Activated effector memory CD4-positive, alpha-beta T cell treated with anti-CD3 and anti-CD28 coated beads, Interleukin-2, amount 50 U/mL, for 16 hours (primary cell): ENCODE data around the gene TLL1.

Experiments used
- DNase-seq: peaks from one replicate; pipeline ENCODE4 v3.0.0-alpha.2; 2020

The TLL1 gene

GRCh38 chr4:166066936-166067335 is 193.9 kb downstream of the TLL1 start:
- DNase-seq = no peak

DNA sequence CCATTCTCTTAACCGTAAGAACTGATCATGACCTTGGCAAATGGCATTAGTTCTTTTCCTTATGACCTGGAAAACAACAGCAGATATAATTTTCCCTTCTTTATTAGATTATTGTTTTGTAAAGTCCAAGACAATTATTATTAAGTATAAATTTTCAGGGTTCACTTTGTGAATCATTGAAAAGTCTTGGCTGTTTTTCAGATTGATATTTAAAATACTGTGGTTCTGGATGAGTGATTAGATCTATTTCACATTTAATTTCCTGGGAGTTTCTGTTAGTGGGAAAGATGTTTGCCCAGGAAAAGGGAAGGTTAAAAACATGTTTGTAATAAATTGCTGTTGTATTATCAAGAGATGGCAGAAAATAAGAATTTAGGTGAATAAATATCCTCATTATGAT is 194.9 kb downstream of the TLL1 start:
- no peak for DNase-seq

DNA sequence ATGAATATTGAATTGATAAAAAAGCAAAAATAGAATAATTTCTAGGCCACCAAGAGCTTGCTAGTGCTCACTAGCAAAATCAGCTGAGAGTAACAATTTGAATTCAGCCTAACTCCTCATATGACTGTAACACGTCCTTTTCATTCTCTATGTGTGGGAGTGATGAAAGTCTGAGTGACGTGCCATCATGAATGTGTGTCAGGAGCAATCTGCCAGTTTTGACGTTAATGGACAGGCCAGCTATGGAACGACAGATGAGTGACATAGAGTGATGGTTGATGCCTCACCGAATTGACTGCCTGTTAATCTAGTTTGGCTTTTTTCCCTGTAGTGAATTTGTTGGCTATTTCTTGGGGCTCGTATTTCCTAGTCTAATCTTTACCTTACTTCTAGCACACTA is 200.7 kb downstream of the TLL1 start:
- no peak for DNase-seq

- DNase-seq = no peak
These were observed 202.6 kb downstream of the TLL1 start for GRCh38 chr4:166075599-166075998.

DNA sequence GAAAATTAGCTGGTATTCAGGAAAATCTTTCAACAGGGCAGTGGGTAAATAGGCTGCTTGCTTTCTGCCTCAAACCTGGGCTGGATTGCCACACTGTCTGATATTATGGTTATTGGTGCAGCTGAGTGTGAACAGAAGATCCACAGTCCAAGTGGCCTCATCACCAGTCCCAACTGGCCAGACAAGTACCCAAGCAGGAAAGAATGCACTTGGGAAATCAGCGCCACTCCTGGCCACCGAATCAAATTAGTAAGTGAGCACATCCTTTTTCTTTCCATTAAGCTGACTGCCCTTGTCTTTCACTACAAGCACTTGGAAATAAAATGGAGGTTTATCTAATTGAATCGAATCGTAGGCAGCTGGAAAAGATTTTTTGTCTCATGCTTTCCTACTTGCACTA is 204.7 kb downstream of the TLL1 start:
- no peak for DNase-seq

DNA sequence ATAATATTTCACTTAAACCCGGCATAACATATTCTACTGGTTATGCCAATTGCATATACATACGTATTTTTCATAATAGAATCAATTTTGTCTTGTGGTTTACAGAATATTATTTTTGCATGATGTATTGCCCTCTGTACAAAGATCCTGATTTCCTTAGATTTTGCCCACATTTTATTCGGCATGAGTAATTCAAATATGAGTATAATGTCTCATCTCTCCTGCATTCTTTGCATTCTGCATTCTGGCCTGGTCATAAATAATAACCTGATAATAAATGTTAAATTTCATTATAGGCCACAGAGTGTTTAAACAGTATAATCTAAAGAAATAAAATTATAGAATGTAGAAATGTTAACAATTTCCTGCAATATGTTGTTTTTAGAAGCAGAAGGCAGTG is 205.3 kb downstream of the TLL1 start:
- DNase-seq = no peak

- no peak for DNase-seq
These were observed 205.9 kb downstream of the TLL1 start for GRCh38 chr4:166078955-166079354.

DNA sequence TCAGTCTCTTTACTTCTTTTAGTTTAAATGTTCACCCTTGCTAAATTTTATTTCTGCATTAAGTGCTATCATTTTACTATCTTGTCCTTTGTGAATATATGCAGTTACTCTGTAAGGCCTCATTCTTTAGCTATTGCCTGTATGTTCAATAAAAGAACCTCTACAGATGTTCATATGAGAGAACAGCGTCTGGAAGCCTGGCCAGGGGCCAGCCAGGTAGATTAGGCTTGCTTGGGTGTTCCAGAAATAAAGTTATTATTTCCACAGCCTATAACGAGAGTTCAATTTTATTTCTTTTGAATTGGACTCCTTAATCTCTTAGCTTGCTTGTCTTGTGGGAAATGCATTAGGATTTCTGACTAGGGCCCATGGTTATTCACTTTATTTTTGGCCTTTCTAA is 214.5 kb downstream of the TLL1 start:
- no peak for DNase-seq

GRCh38 chr4:166088576-166088975 is 215.5 kb downstream of the TLL1 start:
- DNase-seq = no peak

- no peak for DNase-seq
These were observed 218.1 kb downstream of the TLL1 start for GRCh38 chr4:166091146-166091545.

DNA sequence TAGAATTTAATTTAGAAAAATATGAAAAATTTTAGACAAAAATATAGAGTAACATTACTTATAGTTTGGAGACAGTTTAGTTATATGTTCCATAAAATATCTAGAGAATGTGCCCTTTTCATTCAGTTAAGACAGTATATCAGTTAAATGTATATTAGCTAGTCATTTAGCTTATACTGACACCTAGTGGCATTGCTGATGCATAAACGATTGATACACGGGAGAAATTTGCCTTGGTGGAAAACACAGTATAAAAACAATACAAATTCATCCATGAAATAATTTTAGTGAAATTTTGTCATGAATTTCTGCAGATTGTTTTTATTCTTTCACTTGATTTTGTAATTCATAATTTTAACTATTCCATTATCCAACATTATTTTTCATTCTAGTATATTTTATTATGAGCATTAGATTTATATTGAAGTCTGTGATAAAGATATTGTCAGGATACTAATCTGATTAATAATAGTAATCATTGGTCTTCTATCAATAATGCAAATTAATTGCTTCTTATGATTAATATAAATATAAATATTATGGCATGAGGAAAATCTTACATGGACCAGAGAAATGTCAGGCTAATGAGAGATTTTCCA is 219.0 kb downstream of the TLL1 start:
- no peak for DNase-seq

- no peak for DNase-seq
These were observed 219.8 kb downstream of the TLL1 start for GRCh38 chr4:166092797-166093290.

DNA sequence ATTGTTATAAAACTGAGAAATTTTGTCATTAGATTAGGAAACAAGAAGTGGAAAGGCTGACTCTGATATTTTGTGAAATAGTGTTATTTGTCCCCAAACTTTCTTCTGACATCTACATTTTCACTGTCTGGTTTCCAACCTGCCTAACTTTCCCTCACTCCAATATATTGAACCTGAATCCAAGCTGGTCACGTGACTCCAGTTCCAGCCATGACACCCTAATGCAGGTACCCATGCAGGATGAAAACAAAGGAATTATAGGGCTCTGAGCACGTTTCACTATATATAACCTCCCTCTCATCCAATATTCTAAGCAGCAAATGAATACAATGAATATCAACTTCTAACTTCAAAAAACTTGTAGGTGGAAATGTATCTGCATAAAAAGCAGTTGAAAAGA is 231.6 kb downstream of the TLL1 start:
- no peak for DNase-seq

DNA sequence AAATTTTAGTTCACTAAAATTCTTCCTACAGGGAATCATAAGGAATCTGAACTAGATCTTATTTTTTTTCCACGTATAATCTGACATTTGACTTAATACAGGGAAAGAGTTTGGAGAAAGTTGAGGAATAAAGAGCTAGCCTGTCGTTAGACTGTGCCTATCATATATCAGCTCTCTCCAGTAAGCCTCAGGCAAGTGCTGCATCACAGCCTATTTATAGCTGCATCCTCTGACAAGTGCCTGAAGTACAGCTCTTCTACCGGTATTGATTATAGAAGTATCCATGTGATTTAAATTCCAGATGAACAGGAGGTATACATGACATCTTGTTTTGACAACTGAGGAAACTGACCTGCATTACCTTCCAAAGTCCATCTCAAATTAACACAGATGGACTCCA is 248.9 kb downstream of the TLL1 start:
- no peak for DNase-seq

DNA sequence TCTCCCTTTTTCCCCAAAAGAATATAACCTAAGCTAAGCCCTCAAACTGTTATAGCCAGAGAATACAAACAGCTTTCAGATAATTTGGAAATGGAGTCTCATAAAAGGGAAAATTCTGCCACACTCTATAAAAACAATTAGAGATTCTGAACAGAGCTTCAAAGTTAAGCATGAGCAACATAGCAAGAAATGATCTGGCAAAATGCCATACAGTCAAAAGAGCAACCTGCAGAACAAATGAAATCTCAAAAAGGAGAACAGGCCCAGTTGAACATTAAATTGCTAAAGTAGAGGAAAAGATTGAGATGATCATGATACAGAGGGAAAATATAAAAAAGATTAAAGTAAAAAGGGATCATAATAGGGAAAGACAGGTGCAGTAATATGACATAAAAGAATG is 250.5 kb downstream of the TLL1 start:
- no peak for DNase-seq

DNA sequence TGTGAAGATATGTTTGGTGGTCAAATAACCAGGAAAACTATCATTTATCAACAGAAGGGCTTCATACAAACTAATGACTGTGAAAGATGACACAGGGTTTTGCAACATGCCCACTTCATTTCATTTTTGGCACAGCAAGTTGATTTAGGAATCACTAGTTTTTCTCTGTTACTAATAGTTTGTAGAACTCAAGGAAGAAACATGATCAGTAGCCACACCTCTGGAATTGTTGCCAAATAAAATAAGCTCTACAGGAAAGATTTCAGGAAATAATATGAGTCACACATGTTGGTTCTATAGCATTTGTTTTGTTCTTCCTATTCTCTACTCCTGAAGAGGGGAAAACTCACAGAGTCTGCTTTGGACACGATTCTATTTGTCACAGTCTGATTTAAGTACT is 255.4 kb downstream of the TLL1 start:
- no peak for DNase-seq

DNA sequence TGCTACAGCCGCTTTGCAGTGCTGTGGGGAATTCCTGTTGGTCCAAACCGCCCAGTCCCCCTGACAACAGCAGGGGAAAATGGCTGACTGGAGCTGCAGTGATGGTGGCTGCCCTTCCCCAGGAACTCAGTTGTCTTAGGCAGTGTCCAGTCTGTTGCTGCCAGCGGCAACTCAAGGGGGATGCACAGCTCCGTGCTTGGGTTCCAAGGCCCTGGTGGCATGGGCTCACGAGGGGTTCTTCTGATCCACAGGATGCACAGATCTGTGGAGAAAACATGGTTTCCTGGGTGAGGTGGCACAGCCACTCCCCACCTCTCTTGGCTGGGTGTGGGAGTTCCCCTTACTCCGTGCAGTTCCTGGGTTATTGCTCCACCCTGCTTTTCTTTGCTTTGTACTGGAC is 261.2 kb downstream of the TLL1 start:
- no peak for DNase-seq

DNA sequence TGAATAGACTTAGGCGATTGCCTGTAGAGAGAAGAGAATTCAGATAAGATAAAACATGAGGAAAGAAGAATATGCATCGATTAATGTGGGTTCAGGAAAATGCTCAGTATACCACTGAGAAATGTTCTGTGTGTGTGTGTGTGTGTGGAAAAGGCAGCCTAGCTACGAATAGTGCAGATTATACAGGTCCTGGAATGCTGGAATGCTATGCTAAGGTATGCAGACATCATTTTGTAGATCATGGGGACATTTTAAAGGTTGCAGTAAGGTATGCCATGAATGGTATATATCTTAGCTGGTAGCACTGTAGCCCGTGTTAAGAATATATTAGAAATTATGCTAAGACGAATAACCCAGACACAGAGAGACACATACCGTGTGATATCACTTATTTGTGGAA is 267.9 kb downstream of the TLL1 start:
- no peak for DNase-seq

GRCh38 chr4:166143227-166143626 is 270.2 kb downstream of the TLL1 start:
- DNase-seq = no peak

DNA sequence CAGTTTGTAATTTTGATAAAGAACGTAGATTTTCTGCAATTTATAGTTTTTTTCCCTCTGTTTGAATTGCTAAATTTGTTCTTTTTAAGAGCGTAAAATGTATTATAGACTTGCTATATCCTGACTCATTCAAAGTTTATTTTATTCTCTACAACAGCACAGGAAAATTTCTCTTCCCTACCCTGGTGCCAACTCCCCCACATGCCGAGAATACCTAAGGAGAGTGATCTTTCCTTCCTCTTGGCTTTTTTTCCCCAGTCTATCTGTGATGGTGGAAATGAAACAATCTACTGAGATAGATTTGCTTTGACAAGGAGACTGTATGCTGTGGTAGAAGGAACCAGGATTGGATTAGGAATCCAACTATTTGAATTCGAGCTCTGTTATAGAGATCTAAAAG is 271.6 kb downstream of the TLL1 start:
- DNase-seq = no peak

DNA sequence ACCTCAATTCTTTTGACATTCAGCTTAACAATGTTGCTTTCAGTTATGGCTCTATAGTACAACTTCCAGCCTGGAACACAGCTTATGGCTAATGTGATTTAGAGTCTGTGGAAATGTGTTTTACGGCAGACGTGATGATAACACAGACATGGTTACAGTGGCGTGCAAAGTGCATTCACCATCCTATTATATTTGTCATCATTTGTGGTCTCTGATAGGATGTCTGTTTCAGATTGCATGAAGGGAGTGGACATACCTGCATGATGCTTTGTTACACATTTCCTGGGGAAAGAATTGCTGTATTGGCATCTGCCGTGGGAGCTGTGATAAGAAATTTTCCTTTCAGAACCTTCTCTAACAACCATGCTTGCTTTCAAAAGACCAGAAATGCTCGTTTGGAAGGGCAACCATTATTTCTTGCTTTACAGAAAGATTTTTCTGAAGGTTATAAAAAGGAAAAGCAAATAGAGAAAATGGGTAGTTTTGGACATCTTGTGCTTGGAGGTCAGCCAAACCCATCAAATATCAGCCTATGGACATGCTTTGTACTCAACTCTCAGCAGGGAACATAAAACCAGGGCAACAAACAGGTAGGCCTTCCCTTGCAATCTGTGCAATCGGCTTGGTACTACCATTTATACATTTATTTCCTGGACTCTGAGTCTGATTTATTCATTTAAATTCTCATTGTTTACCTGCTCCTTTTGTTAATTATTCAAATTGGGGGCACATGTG is 273.9 kb downstream of the TLL1 start:
- DNase-seq = no peak
